H9 (cell line): Measurements from ENCODE around the gene LRP5. TPM values are rescaled to one million over a fixed set of nuclear protein-coding genes. Genes with fewer than 3 reads are reported as not detected.

Source experiments
- DNase-seq: peaks from one replicate; pipeline ENCODE4 v3.0.0-alpha.2; 2017
- H2AFZ ChIP-seq: one replicate; pipeline ENCODE4 v1.6.1; 2013; ENCODE audit warnings: mild to moderate bottlenecking, low read length, control low read depth, moderate library complexity
- H2AK5ac ChIP-seq: 2 replicates; pipeline ENCODE4 v1.6.1; 2013; ENCODE audit warnings: low read length, control low read depth, mixed read lengths; ENCODE audit not compliant: insufficient read length
- H2BK120ac ChIP-seq: one replicate; pipeline ENCODE4 v1.6.1; 2013; ENCODE audit warnings: low read depth, mild to moderate bottlenecking, low read length, control low read depth, inconsistent platforms; ENCODE audit not compliant: poor library complexity, severe bottlenecking
- H2BK12ac ChIP-seq: 2 replicates; pipeline ENCODE4 v1.6.1; 2013; ENCODE audit warnings: low read length, control low read depth, mixed read lengths, low read depth; ENCODE audit not compliant: insufficient read length
- H2BK15ac ChIP-seq: 2 replicates; pipeline ENCODE4 v1.6.1; 2013; ENCODE audit warnings: low read depth, low read length, control low read depth
- H2BK20ac ChIP-seq: one replicate; pipeline ENCODE4 v1.6.1; 2013; ENCODE audit warnings: low read depth, mild to moderate bottlenecking, low read length, control low read depth, inconsistent platforms; ENCODE audit not compliant: poor library complexity, severe bottlenecking
- H2BK5ac ChIP-seq: 2 replicates; pipeline ENCODE4 v1.6.1; 2013; ENCODE audit warnings: low read length, control low read depth, mixed read lengths; ENCODE audit not compliant: insufficient read length
- H3K14ac ChIP-seq: 2 replicates; pipeline ENCODE4 v1.6.1; 2013; ENCODE audit warnings: low read length, control low read depth; ENCODE audit not compliant: insufficient read depth
- H3K18ac ChIP-seq: 2 replicates; pipeline ENCODE4 v1.6.1; 2013; ENCODE audit warnings: low read depth, mild to moderate bottlenecking, mixed read lengths, low read length, control low read depth; ENCODE audit not compliant: insufficient read length
- H3K23ac ChIP-seq: 2 replicates; pipeline ENCODE4 v1.6.1; 2013; ENCODE audit warnings: low read length, control low read depth, mixed read lengths, low read depth; ENCODE audit not compliant: insufficient read length
- H3K23me2 ChIP-seq: 2 replicates; pipeline ENCODE4 v1.6.1; 2013; ENCODE audit warnings: low read depth, mild to moderate bottlenecking, mixed read lengths, low read length, control low read depth; ENCODE audit not compliant: insufficient read length, poor library complexity, severe bottlenecking
- H3K27ac ChIP-seq: 2 replicates; pipeline ENCODE4 v1.5.1; 2013; ENCODE audit warnings: low read length, control low read depth, mixed read lengths, low read depth; ENCODE audit not compliant: insufficient read length
- H3K27me3 ChIP-seq: 2 replicates; pipeline ENCODE4 v1.6.1; 2013; ENCODE audit warnings: low read length, control low read depth, inconsistent platforms; ENCODE audit not compliant: insufficient read depth
- H3K4ac ChIP-seq: 2 replicates; pipeline ENCODE4 v1.6.1; 2013; ENCODE audit warnings: low read depth, mild to moderate bottlenecking, control low read depth, inconsistent platforms, low read length, moderate library complexity
- H3K4me1 ChIP-seq: 2 replicates; pipeline ENCODE4 v1.6.1; 2013; ENCODE audit warnings: low read length, control low read depth, inconsistent platforms; ENCODE audit not compliant: insufficient read depth
- H3K4me2 ChIP-seq: 2 replicates; pipeline ENCODE4 v1.6.1; 2013; ENCODE audit warnings: low read length, control low read depth, mixed read lengths; ENCODE audit not compliant: insufficient read length, insufficient read depth
- H3K56ac ChIP-seq: 2 replicates; pipeline ENCODE4 v1.6.1; 2013; ENCODE audit warnings: low read depth, mild to moderate bottlenecking, mixed read lengths, low read length, control low read depth; ENCODE audit not compliant: insufficient read length
- H3K79me1 ChIP-seq: 2 replicates; pipeline ENCODE4 v1.6.1; 2013; ENCODE audit warnings: low read depth, mild to moderate bottlenecking, moderate library complexity, low read length, control low read depth, inconsistent platforms; ENCODE audit not compliant: insufficient read depth, poor library complexity, severe bottlenecking
- H3K79me2 ChIP-seq: 2 replicates; pipeline ENCODE4 v1.6.1; 2013; ENCODE audit warnings: low read length, control low read depth, inconsistent platforms; ENCODE audit not compliant: insufficient read depth
- H3K9ac ChIP-seq: 2 replicates; pipeline ENCODE4 v1.6.1; 2013; ENCODE audit warnings: low read length, control low read depth, mixed read lengths; ENCODE audit not compliant: insufficient read length; ENCODE audit errors: extremely low read depth
- H3K9me3 ChIP-seq: one replicate; pipeline ENCODE4 v1.6.1; 2013; ENCODE audit warnings: low read depth, low read length, inconsistent platforms; ENCODE audit not compliant: control insufficient read depth
- H3T11ph ChIP-seq: one replicate; pipeline ENCODE4 v1.6.1; 2013; ENCODE audit warnings: mild to moderate bottlenecking, low read length, control low read depth, inconsistent platforms
- H4K20me1 ChIP-seq: one replicate; pipeline ENCODE4 v1.6.1; 2013; ENCODE audit not compliant: control insufficient read depth, insufficient read length, insufficient read depth
- H4K5ac ChIP-seq: 2 replicates; pipeline ENCODE4 v1.6.1; 2013; ENCODE audit warnings: low read depth, mild to moderate bottlenecking, mixed read lengths, low read length, control low read depth; ENCODE audit not compliant: insufficient read length
- H4K8ac ChIP-seq: replicated peaks from 2 replicates; pipeline ENCODE4 v1.6.1; 2013; ENCODE audit warnings: low read length, control low read depth, mixed read lengths, low read depth; ENCODE audit not compliant: insufficient read length
- H4K91ac ChIP-seq: 2 replicates; pipeline ENCODE4 v1.6.1; 2013; ENCODE audit warnings: low read depth, mild to moderate bottlenecking, moderate library complexity, mixed read lengths, low read length, control low read depth; ENCODE audit not compliant: insufficient read length
- H3K27ac Mint-ChIP-seq, 3 experiments: 2 replicates in 2 of 3; 3 replicates in 1 of 3; pipeline ENCODE4 v1.8.0; 2020 to 2021; ENCODE audit warnings: mixed read lengths in 3 of 3, mild to moderate bottlenecking in 1 of 3, moderate library complexity in 1 of 3
- H3K27me3 Mint-ChIP-seq: 2 replicates; pipeline ENCODE4 v1.8.0; 2021; ENCODE audit warnings: low read depth, mild to moderate bottlenecking, moderate library complexity, mixed read lengths
- H3K36me3 Mint-ChIP-seq, 3 experiments: 2 replicates in 2 of 3; 3 replicates in 1 of 3; pipeline ENCODE4 v1.8.0; 2020 to 2021; ENCODE audit warnings: low read depth in 3 of 3, mixed read lengths in 3 of 3; ENCODE audit not compliant: insufficient read depth in 1 of 3
- H3K4me1 Mint-ChIP-seq, 2 experiments: 2 replicates each; pipeline ENCODE4 v1.8.0; 2020; ENCODE audit warnings: mixed read lengths in 2 of 2
- H3K4me3 Mint-ChIP-seq, 2 experiments: 2 replicates in 1 of 2; 3 replicates in 1 of 2; pipeline ENCODE4 v1.8.0; 2020 to 2021; ENCODE audit warnings: mild to moderate bottlenecking in 2 of 2, mixed read lengths in 2 of 2, moderate library complexity in 1 of 2
- H3K9me3 Mint-ChIP-seq, 2 experiments: 2 replicates in 1 of 2; 3 replicates in 1 of 2; pipeline ENCODE4 v1.8.0; 2020; ENCODE audit warnings: mild to moderate bottlenecking in 2 of 2, mixed read lengths in 2 of 2, moderate library complexity in 1 of 2
- CTCF ChIP-seq: fragments of 200-600 bp; sonication (generic); conservative IDR thresholded peaks from 3 replicates; pipeline ENCODE4 v1.8.0; 2021; ENCODE audit warnings: antibody characterized with exemption, mild to moderate bottlenecking
- WGBS: extraction: QIAGEN DNeasy Blood & Tissue Kit; methylation state at CpG from one replicate; pipeline ENCODE4 v1.1.7; 2013; ENCODE audit warnings: missing lambda C conversion rate, low lambda C conversion rate, mixed read lengths; ENCODE audit not compliant: insufficient read length; ENCODE audit errors: extremely low coverage; 5-methylcytosine and 5-hydroxymethylcytosine counted together
- total RNA-seq: library from RNA; stranded (reverse); gene quantifications from 2 replicates; pipeline ENCODE4 v1.2.1, GENCODE V29; 2021

Gene LRP5
- total RNA-seq, 1 experiment from 2014 or later: 38.4 TPM

- Histone ChIP-seq H2BK5ac (no peak overlapping the region), H3K79me2 (no peaks in the 10 kb centered on the region), H3K4ac (no peak overlapping the region), H3K9me3 (peaks cover 11% of the 10 kb centered on the region), H2BK120ac (no peak overlapping the region), H3K14ac (no peak overlapping the region), H3K27me3 (no peaks in the 10 kb centered on the region), H4K5ac (no peak overlapping the region), H2BK15ac (no peak overlapping the region), H3K18ac (no peak overlapping the region), H3K4me1 (no peaks in the 10 kb centered on the region), H3K4me2 (no peak overlapping the region), H3K79me1 (no peaks in the 10 kb centered on the region), H3K23me2 (no peaks in the 10 kb centered on the region), H3K9ac (no peak overlapping the region), H4K8ac (no peak overlapping the region), H3K56ac (no peak overlapping the region), H2BK20ac (no peak overlapping the region), H2AK5ac (no peak overlapping the region), H3K27ac (no peak overlapping the region), H3T11ph (no peak overlapping the region), H2BK12ac (no peak overlapping the region), H2AFZ (no peak overlapping the region), H4K20me1 (no peaks in the 10 kb centered on the region), H4K91ac (no peak overlapping the region), H3K23ac (no peak overlapping the region)
- H3K4me3 Mint-ChIP-seq: no peak overlapping the region
- no peak overlapping the region for H3K27ac Mint-ChIP-seq
- TF ChIP-seq CTCF: no peak
- H3K4me1 Mint-ChIP-seq: no peaks in the 10 kb centered on the region
- no CpG with 5 or more reads among the region's 8 CpGs for WGBS
- no peak for DNase-seq
- peaks cover 11 to 21% of the 10 kb centered on the region in 2 experiments for H3K9me3 Mint-ChIP-seq
- H3K27me3 Mint-ChIP-seq: peaks cover 8% of the 10 kb centered on the region
- H3K36me3 Mint-ChIP-seq: peaks cover 0 to 8% (median 2%) of the 10 kb centered on the region in 3 experiments; a peak in 5 of 7 replicates
Measured at GRCh38 chr11:68287419-68287818, 25.0 kb upstream of the LRP5 start.
